ENCODE data around the gene OR7G2.
"Not testable (repeated sequence)": the region's sequence is repeated elsewhere in the genome, so short reads cannot be mapped to it uniquely, and the experiment has no call there.

GRCh38 chr19:9053674-9054073, 53.6 kb downstream of the OR7G2 start:
- not testable (repeated sequence) for TF ChIP-seq POLR2A (IDR thresholded peaks at IDR 0.05)
- TF ChIP-seq, protein P1, sequence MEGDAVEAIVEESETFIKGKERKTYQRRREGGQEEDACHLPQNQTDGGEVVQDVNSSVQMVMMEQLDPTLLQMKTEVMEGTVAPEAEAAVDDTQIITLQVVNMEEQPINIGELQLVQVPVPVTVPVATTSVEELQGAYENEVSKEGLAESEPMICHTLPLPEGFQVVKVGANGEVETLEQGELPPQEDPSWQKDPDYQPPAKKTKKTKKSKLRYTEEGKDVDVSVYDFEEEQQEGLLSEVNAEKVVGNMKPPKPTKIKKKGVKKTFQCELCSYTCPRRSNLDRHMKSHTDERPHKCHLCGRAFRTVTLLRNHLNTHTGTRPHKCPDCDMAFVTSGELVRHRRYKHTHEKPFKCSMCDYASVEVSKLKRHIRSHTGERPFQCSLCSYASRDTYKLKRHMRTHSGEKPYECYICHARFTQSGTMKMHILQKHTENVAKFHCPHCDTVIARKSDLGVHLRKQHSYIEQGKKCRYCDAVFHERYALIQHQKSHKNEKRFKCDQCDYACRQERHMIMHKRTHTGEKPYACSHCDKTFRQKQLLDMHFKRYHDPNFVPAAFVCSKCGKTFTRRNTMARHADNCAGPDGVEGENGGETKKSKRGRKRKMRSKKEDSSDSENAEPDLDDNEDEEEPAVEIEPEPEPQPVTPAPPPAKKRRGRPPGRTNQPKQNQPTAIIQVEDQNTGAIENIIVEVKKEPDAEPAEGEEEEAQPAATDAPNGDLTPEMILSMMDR (IDR thresholded peaks at IDR 0.05), result not testable (repeated sequence)
